Stimulated activated CD4-positive, alpha-beta T cell treated with anti-CD3 and anti-CD28 coated beads, Interleukin-4, amount 100 ng/mL, for 1 hour (primary cell): Measurements from ENCODE around the gene TMA7B.

Source experiments
- DNase-seq: peaks from one replicate; pipeline ENCODE4 v3.0.0-alpha.2; 2020

TMA7B gene

DNA sequence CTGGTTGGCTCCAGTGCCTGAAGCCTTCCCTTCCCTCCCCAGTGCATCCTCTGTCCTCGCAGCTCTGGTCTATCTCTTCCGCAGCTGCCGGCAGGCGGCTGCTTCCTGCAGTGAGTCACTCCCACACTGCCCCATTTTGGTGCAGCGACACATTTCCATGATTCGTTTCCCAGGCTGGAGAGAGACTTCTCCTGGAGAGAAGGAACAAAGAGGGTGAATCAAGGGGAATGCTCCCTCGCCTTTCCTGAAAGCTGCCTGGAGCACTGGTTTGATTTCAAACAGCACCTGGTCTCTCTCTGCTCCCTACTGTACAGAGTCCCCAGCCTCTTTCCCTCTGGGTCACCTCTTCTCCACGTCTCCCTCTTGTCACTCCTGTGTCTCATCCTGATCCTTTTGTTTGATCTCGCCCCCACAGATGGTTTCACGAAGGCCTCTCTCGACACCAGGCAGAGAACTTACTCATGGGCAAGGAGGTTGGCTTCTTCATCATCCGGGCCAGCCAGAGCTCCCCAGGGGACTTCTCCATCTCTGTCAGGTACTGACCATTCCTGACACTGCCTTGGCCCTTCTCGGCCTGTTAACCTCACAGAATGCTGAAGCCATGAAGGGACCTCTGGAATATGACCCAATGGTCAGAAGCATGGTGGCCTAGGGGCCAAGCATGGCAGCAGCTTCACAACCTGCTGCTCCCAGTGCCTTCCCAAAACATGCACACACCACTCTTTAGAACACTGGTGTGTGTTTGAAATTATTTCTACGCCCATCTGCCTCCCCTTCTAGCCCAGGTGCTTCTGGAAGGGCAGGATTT is at the start of gene TMA7B:
TSS of gene TMA7B (plus strand) at position 758 of the 808 bp plus-strand sequence. CDS start 3,978 bp downstream, outside the sequence.
- DNase-seq: peak; percentile 40

GRCh38 chr22:39910876-39911613 is 49.2 kb upstream of the TMA7B start:
- no peak for DNase-seq

DNA sequence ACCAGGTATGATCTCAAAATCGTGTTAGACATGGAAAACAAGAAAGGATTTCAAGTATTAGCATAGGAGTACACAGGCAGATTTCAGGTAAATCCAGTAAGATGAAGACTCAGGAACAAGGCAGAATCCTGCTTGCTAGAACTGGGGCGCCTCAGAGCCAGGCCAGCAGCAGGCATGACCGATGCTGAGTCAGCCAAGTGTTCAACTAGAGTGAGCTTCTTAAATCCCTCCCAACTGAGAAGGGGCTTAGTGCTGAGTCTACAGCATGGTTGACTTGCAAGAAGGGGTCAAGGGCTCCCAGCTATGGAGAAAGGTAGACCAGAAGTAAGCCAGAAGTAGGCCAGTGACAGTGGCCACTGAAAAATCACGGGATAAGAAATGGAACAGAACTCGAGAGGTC is 46.9 kb upstream of the TMA7B start:
- no peak for DNase-seq

GRCh38 chr22:39913886-39914285 is 46.3 kb upstream of the TMA7B start:
- no peak for DNase-seq

GRCh38 chr22:39914584-39914983 is 45.6 kb upstream of the TMA7B start:
- no peak for DNase-seq

- no peak for DNase-seq
These were observed 44.9 kb upstream of the TMA7B start for GRCh38 chr22:39915295-39915726.

GRCh38 chr22:39916496-39916895 is 43.7 kb upstream of the TMA7B start:
- no peak for DNase-seq

- no peak for DNase-seq
These were observed 43.0 kb upstream of the TMA7B start for GRCh38 chr22:39917197-39917643.

DNA sequence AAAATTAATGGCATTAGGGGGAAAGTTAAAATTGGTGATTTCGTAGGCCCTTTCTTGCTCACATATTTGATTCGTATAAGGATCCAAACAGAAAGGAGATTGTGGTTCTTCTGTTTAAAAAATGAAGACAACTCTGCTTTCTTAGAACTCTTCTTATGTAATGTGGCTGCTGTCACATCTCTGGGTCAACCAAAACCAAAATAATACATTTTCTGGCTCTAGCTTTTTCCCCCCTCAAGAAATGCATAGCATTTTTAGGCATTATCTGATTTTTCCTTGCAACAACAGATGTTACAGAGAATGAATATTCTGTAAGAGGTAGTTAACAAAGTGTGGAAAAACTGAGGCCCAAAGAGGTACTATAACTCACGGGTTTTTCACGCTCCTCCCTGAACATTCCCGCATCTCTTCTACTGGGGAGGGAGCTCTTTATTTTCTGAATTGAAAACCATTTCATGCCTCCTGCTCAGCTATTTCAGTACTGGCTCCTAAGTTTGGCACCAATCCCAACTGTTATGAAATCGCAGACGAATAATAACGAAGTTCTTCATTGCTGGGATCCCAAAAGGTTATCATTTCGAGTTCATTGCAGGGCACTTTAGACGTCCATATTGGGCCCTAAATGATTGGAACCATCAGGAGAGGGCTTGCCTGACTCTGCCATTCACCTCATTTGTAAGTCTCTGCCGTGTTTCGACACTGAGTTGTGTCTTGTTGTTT is 42.3 kb upstream of the TMA7B start:
- DNase-seq: no peak

GRCh38 chr22:39920134-39920743 is 40.0 kb upstream of the TMA7B start:
- DNase-seq: peak; percentile 65

GRCh38 chr22:39923696-39924095 is 36.5 kb upstream of the TMA7B start:
- no peak for DNase-seq

- no peak for DNase-seq
These were observed 35.9 kb upstream of the TMA7B start for GRCh38 chr22:39924286-39924685.

DNA sequence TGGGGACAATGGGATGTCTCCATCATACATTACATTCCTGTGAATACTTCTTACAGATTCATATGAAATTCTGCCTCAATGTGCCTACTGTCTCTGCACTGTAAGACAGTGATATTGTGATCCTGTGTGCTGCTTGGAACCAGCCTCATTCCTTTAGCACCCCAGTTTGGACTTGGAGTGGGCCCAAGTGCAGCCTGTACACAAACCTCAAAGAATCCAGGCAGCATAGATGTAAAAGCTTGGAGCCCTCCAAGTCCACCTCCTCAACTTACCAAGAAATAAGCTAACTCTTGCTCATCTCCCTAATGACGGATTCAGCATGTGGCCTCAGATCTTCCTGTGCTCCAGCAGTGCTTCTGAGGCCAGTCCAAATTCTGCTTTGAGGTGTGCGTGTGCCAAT is 34.9 kb upstream of the TMA7B start:
- DNase-seq: no peak

DNA sequence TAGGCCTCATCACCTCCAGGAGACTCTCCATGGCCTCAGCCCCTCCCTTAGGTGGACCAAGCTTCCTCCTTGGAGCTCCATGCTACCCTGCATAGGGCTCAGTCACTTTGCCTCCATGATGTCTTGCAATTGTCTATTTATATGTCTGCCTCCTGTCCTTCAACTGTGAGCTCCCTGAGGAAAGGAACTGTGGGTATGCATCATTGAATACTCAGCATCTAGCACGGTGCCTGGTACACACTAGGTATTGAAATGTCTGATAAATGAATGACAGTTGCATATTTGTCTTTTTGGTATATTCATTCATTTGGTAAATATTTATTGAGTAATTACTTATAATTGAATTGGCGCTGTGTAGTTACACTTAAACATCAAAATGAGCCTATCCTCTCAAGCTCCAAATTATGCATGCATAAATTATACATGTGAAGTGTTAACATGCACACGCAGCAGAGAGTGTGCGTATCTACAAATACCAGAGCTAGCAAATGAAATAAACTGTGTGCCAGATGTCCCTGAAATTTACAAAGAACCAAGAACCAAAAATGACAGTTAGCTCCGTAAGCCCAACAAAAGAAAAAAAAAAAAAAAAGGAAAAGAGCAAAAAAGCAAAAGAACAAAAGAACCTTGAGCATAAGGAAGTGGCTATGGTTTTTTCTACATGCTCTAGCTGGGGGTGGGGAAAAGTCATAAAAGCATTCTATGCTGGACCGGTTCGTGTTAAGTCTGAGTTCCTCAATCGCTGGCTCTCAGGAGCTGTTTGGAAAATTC is 34.1 kb upstream of the TMA7B start:
- no peak for DNase-seq

DNA sequence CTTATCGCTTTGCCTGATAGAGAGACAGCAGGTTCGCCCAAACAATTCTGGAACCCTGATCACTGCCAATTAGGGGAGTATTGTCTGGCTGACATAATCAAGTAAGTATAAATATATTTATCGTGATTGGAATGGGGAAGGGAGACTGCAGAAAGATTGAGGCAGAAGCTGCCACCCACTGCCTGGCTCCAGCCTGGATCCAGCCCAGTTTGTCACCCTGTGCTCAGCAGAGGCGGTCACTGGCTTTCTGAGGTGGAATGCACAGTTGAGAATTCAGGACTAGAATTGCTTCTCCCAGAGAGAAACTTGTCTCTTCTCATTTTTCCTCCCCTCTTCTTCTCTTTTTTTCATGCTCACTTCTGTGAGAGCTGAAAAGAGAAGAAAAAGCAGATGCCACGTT is 33.4 kb upstream of the TMA7B start:
- DNase-seq: no peak

GRCh38 chr22:39927544-39927943 is 32.7 kb upstream of the TMA7B start:
- DNase-seq: no peak

DNA sequence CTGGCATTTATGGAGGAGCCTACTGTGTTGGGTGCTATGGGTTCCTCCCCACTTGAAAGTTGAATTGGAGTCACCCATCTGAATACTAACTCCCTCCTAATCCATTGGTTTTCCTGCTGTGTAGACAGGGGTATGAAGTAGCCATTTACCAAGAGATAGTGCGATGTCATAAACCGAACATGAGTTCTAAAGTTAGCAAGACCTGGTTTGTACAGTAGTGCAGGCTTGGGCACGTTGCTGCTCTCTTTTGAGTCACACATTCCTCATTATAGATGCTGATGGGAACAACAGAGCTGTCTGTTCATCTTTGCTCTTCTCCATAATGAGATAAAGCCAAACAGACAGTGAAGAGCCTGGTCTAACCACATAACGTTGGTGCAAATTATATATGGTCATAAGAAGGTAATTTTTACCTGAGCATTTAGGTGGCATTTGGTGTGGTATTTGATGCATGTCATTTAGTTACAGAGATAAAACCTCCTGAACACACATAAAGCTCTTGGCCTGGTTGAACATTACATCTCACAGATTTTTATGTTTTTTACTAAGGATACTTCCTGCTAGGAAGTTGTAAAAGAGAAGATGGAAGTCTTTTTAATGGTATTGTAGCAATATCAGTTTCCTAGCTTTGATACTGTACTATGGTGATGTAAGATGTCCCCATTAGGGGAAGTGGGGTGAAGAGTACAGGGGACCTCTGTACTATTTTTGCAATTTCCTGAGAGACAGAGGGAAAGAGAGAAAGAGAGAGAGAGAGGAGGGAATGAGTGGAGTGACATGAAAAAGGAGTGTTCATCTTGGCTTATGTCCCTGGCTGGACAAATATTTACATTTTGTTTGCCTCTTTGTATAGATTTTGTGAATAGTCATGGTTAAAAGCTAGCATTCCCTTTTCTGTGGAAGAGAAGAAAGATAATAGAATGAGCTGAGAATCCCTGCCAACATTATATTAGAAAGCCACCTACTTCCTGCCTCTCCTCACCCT is 31.4 kb upstream of the TMA7B start:
- no peak for DNase-seq

DNA sequence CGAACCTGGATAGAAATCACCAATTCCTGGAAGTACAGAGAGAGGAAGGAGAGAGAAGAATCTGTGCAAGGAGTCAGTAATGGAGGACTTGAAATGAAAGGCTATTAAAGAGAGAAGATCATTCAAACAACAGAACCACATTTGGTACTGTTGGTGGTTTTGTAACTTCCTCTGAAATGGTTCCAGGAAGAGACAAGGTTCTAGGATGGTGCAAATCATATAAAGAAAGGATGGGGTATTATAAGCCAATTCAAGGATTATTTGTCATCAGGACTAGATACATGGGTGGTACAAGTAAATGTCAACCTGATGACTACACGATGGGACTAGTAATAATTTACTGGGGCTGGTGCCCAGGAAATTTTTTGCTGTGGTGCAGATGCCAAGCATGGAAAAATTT is 28.9 kb upstream of the TMA7B start:
- no peak for DNase-seq

DNA sequence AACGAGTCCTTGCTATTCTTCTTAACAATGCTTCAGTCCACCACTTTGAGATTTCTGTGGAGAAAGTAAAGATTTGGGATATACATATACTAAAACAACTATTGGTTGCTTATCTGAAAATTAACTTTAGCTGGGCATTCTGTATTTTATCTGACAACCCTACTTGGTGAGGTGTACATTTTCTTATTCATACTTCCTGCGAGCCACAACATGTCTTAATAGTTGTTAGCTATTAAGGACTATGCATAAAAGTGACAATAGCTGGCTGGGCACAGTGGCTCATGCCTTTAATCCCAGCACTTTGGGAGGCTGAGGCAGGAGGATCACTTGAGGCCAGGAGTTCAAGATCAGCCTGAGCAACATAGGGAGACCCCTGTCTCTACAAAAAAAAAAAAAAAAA is 28.0 kb upstream of the TMA7B start:
- no peak for DNase-seq

DNA sequence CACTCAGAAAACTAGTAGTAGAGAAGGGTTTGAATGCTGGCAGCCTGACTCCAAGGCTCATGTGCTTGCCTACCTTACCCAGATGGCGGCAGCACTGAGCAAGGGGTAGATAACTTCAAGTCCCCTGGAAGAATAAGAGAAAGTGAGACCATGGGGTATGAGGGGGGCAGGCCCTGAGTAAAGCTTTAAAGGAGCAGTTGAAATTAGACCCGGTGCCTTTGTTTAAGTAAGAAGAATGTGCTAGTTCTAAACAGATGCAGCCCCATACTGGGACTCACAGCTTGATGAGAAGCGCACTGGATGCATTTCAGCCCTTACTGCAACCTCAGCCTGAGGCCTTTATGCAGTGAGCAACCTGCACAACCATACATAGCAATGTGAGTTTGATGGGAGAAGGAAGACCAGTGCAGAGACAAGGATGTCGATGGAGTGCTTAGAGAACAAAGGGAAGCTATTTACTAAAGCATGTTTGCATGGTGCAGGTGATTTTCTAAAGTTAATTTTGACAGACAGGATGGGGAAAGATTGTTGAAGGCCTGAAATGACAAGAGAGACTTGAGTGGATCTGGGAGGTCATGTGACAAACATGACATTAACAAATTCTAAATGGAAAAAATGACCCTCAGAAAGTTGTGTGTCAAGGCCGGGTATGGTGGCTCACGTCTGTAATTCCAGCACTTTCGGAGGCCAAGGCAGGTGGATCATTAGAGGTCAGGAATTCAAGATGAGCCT is 27.1 kb upstream of the TMA7B start:
- peak; percentile 65 for DNase-seq
